COLO668 (cell line): ENCODE results near the gene OXNAD1.
"Not testable (repeated sequence)": the region's sequence is repeated elsewhere in the genome, so short reads cannot be mapped to it uniquely, and the experiment has no call there.

Experiments used
- DNase-seq: peaks from one replicate; lab custom pipeline; 2025; ENCODE audit not compliant: unreplicated experiment; lab: John Stamatoyannopoulos, UW

Gene OXNAD1

GRCh38 chr3:16302082-16302631 is 37.1 kb downstream of the OXNAD1 start:
- no peak for DNase-seq

- no peak for DNase-seq
These were observed 38.1 kb downstream of the OXNAD1 start for GRCh38 chr3:16303037-16303575.

- no peak for DNase-seq
These were observed 39.3 kb downstream of the OXNAD1 start for GRCh38 chr3:16304061-16305010.

GRCh38 chr3:16305111-16305541 is 40.1 kb downstream of the OXNAD1 start:
- no peak for DNase-seq

- DNase-seq: no peak
These were observed 43.0 kb downstream of the OXNAD1 start for GRCh38 chr3:16307832-16308531.

- no peak for DNase-seq
These were observed 43.7 kb downstream of the OXNAD1 start for GRCh38 chr3:16308727-16309126.

- DNase-seq: no peak
These were observed 44.5 kb downstream of the OXNAD1 start for GRCh38 chr3:16309558-16309957.

GRCh38 chr3:16310486-16310885 is 45.5 kb downstream of the OXNAD1 start:
- DNase-seq: not testable (repeated sequence)

- DNase-seq: no peak
These were observed 47.0 kb downstream of the OXNAD1 start for GRCh38 chr3:16311960-16312451.

- DNase-seq: no peak
These were observed 49.1 kb downstream of the OXNAD1 start for GRCh38 chr3:16313886-16314645.

GRCh38 chr3:16315623-16316022 is 50.6 kb downstream of the OXNAD1 start:
- no peak for DNase-seq

- no peak for DNase-seq
These were observed 51.4 kb downstream of the OXNAD1 start for GRCh38 chr3:16316396-16316795.

GRCh38 chr3:16316847-16317560 is 52.0 kb downstream of the OXNAD1 start:
- DNase-seq: no peak

- DNase-seq: no peak
These were observed 52.5 kb downstream of the OXNAD1 start for GRCh38 chr3:16317561-16317945.

- DNase-seq: no peak
These were observed 53.2 kb downstream of the OXNAD1 start for GRCh38 chr3:16318176-16318575.

GRCh38 chr3:16319307-16319706 is 54.3 kb downstream of the OXNAD1 start:
- DNase-seq: peak; percentile 1

GRCh38 chr3:16319723-16320122 is 54.7 kb downstream of the OXNAD1 start:
- no peak for DNase-seq

GRCh38 chr3:16320711-16321110 is 55.7 kb downstream of the OXNAD1 start:
- no peak for DNase-seq

GRCh38 chr3:16322189-16322588 is 57.2 kb downstream of the OXNAD1 start:
- DNase-seq: no peak

GRCh38 chr3:16323737-16324136 is 58.7 kb downstream of the OXNAD1 start:
- DNase-seq: no peak
